Measurements from ENCODE around the gene MAGI1.

GRCh38 chr3:66083096-66083678 lies 44.5 kb upstream of the MAGI1 start:
- TF ChIP-seq, protein P1, sequence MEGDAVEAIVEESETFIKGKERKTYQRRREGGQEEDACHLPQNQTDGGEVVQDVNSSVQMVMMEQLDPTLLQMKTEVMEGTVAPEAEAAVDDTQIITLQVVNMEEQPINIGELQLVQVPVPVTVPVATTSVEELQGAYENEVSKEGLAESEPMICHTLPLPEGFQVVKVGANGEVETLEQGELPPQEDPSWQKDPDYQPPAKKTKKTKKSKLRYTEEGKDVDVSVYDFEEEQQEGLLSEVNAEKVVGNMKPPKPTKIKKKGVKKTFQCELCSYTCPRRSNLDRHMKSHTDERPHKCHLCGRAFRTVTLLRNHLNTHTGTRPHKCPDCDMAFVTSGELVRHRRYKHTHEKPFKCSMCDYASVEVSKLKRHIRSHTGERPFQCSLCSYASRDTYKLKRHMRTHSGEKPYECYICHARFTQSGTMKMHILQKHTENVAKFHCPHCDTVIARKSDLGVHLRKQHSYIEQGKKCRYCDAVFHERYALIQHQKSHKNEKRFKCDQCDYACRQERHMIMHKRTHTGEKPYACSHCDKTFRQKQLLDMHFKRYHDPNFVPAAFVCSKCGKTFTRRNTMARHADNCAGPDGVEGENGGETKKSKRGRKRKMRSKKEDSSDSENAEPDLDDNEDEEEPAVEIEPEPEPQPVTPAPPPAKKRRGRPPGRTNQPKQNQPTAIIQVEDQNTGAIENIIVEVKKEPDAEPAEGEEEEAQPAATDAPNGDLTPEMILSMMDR (IDR thresholded peaks at IDR 0.05) = no peak
- no peak for TF ChIP-seq POLR2AphosphoS5 (IDR thresholded peaks at IDR 0.05)

Data from prostate gland (tissue), 2 donors.